ENCODE results near the gene SFSWAP.
A peak's percentile ranks its signal among the peaks of the same experiment; 100 is the strongest.
"Not testable (repeated sequence)": the region's sequence is repeated elsewhere in the genome, so short reads cannot be mapped to it uniquely, and the experiment has no call there.

Gene SFSWAP

GRCh38 chr12:131710464-131711457 lies at the start of gene SFSWAP:
Gene SFSWAP (plus strand): TSS chr12:131711090. CDS start chr12:131711230, 140 bp downstream.
- peak; percentile 62 for DNase-seq (ENCODE audit: low read depth)

GRCh38 chr12:131661170-131661985 lies 49.5 kb upstream of the SFSWAP start:
- not testable (repeated sequence) for DNase-seq (ENCODE audit: low read depth)

GRCh38 chr12:131661986-131662288 lies 49.0 kb upstream of the SFSWAP start:
- not testable (repeated sequence) for DNase-seq (ENCODE audit: low read depth)

GRCh38 chr12:131662346-131662745 lies 48.5 kb upstream of the SFSWAP start:
- DNase-seq (ENCODE audit: low read depth): not testable (repeated sequence)

GRCh38 chr12:131665666-131666065 lies 45.2 kb upstream of the SFSWAP start:
- not testable (repeated sequence) for DNase-seq (ENCODE audit: low read depth)

- DNase-seq (ENCODE audit: low read depth): not testable (repeated sequence)
Observed at GRCh38 chr12:131666486-131666885, 44.4 kb upstream of the SFSWAP start.

- DNase-seq (ENCODE audit: low read depth): not testable (repeated sequence)
Observed at GRCh38 chr12:131666978-131667601, 43.8 kb upstream of the SFSWAP start.

- DNase-seq (ENCODE audit: low read depth): no peak
Observed at GRCh38 chr12:131671276-131671675, 39.6 kb upstream of the SFSWAP start.

GRCh38 chr12:131671871-131672270 lies 39.0 kb upstream of the SFSWAP start:
- no peak for DNase-seq (ENCODE audit: low read depth)

GRCh38 chr12:131672311-131672940 lies 38.5 kb upstream of the SFSWAP start:
- no peak for DNase-seq (ENCODE audit: low read depth)

- DNase-seq (ENCODE audit: low read depth): no peak
Observed at GRCh38 chr12:131672941-131673887, 37.7 kb upstream of the SFSWAP start.

- DNase-seq (ENCODE audit: low read depth): no peak
Observed at GRCh38 chr12:131673888-131674257, 37.0 kb upstream of the SFSWAP start.

- no peak for DNase-seq (ENCODE audit: low read depth)
Observed at GRCh38 chr12:131674373-131674772, 36.5 kb upstream of the SFSWAP start.

- no peak for DNase-seq (ENCODE audit: low read depth)
Observed at GRCh38 chr12:131675126-131676080, 35.5 kb upstream of the SFSWAP start.

GRCh38 chr12:131676544-131676943 lies 34.3 kb upstream of the SFSWAP start:
- DNase-seq (ENCODE audit: low read depth): no peak

- not testable (repeated sequence) for DNase-seq (ENCODE audit: low read depth)
Observed at GRCh38 chr12:131677067-131677466, 33.8 kb upstream of the SFSWAP start.

- DNase-seq (ENCODE audit: low read depth): no peak
Observed at GRCh38 chr12:131677699-131678098, 33.2 kb upstream of the SFSWAP start.

GRCh38 chr12:131678389-131679181 lies 32.3 kb upstream of the SFSWAP start:
- not testable (repeated sequence) for DNase-seq (ENCODE audit: low read depth)

GRCh38 chr12:131679186-131679585 lies 31.7 kb upstream of the SFSWAP start:
- DNase-seq (ENCODE audit: low read depth): not testable (repeated sequence)
